Natural killer cell (primary cell): ENCODE measurements around the gene ADAMTSL1. TPM values are rescaled to one million over a fixed set of nuclear protein-coding genes. Genes with fewer than 3 reads are reported as not detected.

Experiments
- ATAC-seq, 3 donors: fragments of 150-1000 bp in 2 of 3; fragments of 200-7000 bp in 1 of 3; cut with Tn5 transposase; 1 replicate in 1 of 3; 2 replicates in 2 of 3; pipeline ENCODE4 v1.10.0; 2021; ENCODE audit warnings: mild to moderate bottlenecking in 2 of 3, moderate library complexity in 2 of 3
- DNase-seq, 2 donors: peaks; one replicate each; pipeline versions ENCODE4 v3.0.0 to v3.0.0-alpha.2; 2013 to 2021; ENCODE audit warnings: mixed read lengths in 1 of 2
- H3K27ac ChIP-seq: one replicate; pipeline ENCODE4 v1.5.1; 2013; ENCODE audit warnings: mild to moderate bottlenecking, low read length
- H3K27me3 ChIP-seq: one replicate; pipeline ENCODE4 v1.6.1; 2013; ENCODE audit warnings: low read length; ENCODE audit not compliant: control insufficient read depth, insufficient read depth
- H3K36me3 ChIP-seq: one replicate; pipeline ENCODE4 v1.6.1; 2013; ENCODE audit warnings: low read length; ENCODE audit not compliant: control insufficient read depth, insufficient read depth
- H3K4me1 ChIP-seq: one replicate; pipeline ENCODE4 v1.6.1; 2013; ENCODE audit warnings: low read length; ENCODE audit not compliant: control insufficient read depth, insufficient read depth
- H3K4me3 ChIP-seq: one replicate; pipeline ENCODE4 v1.5.1; 2013; ENCODE audit warnings: low read length
- H3K9me3 ChIP-seq: one replicate; pipeline ENCODE4 v1.6.1; 2013; ENCODE audit warnings: low read length; ENCODE audit not compliant: control insufficient read depth, insufficient read depth
- H3K27ac Mint-ChIP-seq, 2 donors: one replicate each; pipeline ENCODE4 v1.8.0; 2022; ENCODE audit warnings: mild to moderate bottlenecking in 2 of 2, mixed read lengths in 2 of 2, moderate library complexity in 1 of 2
- H3K27me3 Mint-ChIP-seq, 2 donors: one replicate each; pipeline ENCODE4 v1.8.0; 2022; ENCODE audit warnings: low read depth in 2 of 2, mixed read lengths in 2 of 2
- H3K36me3 Mint-ChIP-seq: one replicate; pipeline ENCODE4 v1.8.0; 2022; ENCODE audit warnings: mixed read lengths
- H3K4me1 Mint-ChIP-seq, 2 donors: one replicate each; pipeline ENCODE4 v1.8.0; 2022; ENCODE audit warnings: mixed read lengths in 2 of 2
- H3K4me3 Mint-ChIP-seq: one replicate; pipeline ENCODE4 v1.8.0; 2022; ENCODE audit warnings: mild to moderate bottlenecking, moderate library complexity, mixed read lengths
- H3K9me3 Mint-ChIP-seq, 2 donors: one replicate each; pipeline ENCODE4 v1.8.0; 2022; ENCODE audit warnings: mixed read lengths in 2 of 2
- CTCF ChIP-seq: fragments of 200-600 bp; IDR thresholded peaks from one replicate; pipeline ENCODE4 v1.8.0; 2022; ENCODE audit warnings: antibody characterized with exemption
- WGBS: methylation state at CpG from one replicate; pipeline ENCODE4 v1.1.7; 2013; ENCODE audit warnings: missing lambda C conversion rate; ENCODE audit not compliant: insufficient coverage; 5-methylcytosine and 5-hydroxymethylcytosine counted together
- intact Hi-C: fragments of 100-400 bp; cut with micrococcal nuclease; formaldehyde crosslinking; loops from one replicate; pipeline ENCODE4 v1.14.2; 2022
- total RNA-seq, 4 donors: library from RNA; stranded (reverse); fragments of 120-200 nt in 1 of 4; gene quantifications; one replicate each; pipeline versions ENCODE4 v1.2.3 to v1.2.4, GENCODE V29; 2013 to 2022

ADAMTSL1 gene
- total RNA-seq, 3 donors from 2014 or later (not counting 1 experiment from before 2014, with no cell fraction given) = not detected

GRCh38 chr9:18569941-18570630 lies 96.1 kb downstream of the ADAMTSL1 start:
- intact Hi-C loops = no loop called here
- Mint-ChIP-seq H3K4me3 (no peak overlapping the region), H3K27ac (no peak overlapping the region), H3K36me3 (no peaks in the 10 kb centered on the region), H3K27me3 (no peaks in the 10 kb centered on the region), H3K9me3 (no peaks in the 10 kb centered on the region), H3K4me1 (no peaks in the 10 kb centered on the region)
- H3K9me3 ChIP-seq = no peaks in the 10 kb centered on the region
- WGBS = 20% methylated on average over 1 of the region's 3 CpGs
- H3K27ac ChIP-seq = no peak overlapping the region
- DNase-seq (no peak), ATAC-seq (no peak)
- no peaks in the 10 kb centered on the region for H3K27me3 ChIP-seq
- no peaks in the 10 kb centered on the region for H3K4me1 ChIP-seq
- no peak overlapping the region for H3K4me3 ChIP-seq
- no peak for TF ChIP-seq CTCF
- no peaks in the 10 kb centered on the region for H3K36me3 ChIP-seq

GRCh38 chr9:18573021-18573556 lies 99.1 kb downstream of the ADAMTSL1 start:
- no peak for TF ChIP-seq CTCF
- Mint-ChIP-seq H3K4me3 (no peak overlapping the region), H3K9me3 (no peaks in the 10 kb centered on the region), H3K36me3 (no peaks in the 10 kb centered on the region), H3K27ac (no peak overlapping the region), H3K27me3 (no peaks in the 10 kb centered on the region), H3K4me1 (no peaks in the 10 kb centered on the region)
- no peak overlapping the region for H3K27ac ChIP-seq
- no peak for ATAC-seq
- intact Hi-C loops = no loop called here
- no peaks in the 10 kb centered on the region for H3K4me1 ChIP-seq
- no peak for DNase-seq
- H3K27me3 ChIP-seq = no peaks in the 10 kb centered on the region
- no peak overlapping the region for H3K4me3 ChIP-seq
- no peaks in the 10 kb centered on the region for H3K9me3 ChIP-seq
- H3K36me3 ChIP-seq = no peaks in the 10 kb centered on the region
- 92% methylated on average over 1 of the region's 1 CpG for WGBS

- H3K27me3 ChIP-seq = no peaks in the 10 kb centered on the region
- ATAC-seq = no peak
- no peaks in the 10 kb centered on the region for H3K4me1 Mint-ChIP-seq
- H3K4me3 Mint-ChIP-seq = no peak overlapping the region
- no peaks in the 10 kb centered on the region for H3K36me3 ChIP-seq
- no peaks in the 10 kb centered on the region for H3K9me3 ChIP-seq
- H3K4me3 ChIP-seq = no peak overlapping the region
- H3K4me1 ChIP-seq = no peaks in the 10 kb centered on the region
- intact Hi-C loops = no loop called here
- no peaks in the 10 kb centered on the region for H3K27me3 Mint-ChIP-seq
- no peak overlapping the region for H3K27ac Mint-ChIP-seq
- no peak for TF ChIP-seq CTCF
- H3K36me3 Mint-ChIP-seq = no peaks in the 10 kb centered on the region
- DNase-seq = no peak
- peaks cover 0 to 2% of the 10 kb centered on the region in 2 donors for H3K9me3 Mint-ChIP-seq
- WGBS = 80% methylated on average over 1 of the region's 1 CpG
- H3K27ac ChIP-seq = no peak overlapping the region
These were observed 101.7 kb downstream of the ADAMTSL1 start for GRCh38 chr9:18575686-18576085.

- Mint-ChIP-seq H3K4me1 (no peaks in the 10 kb centered on the region), H3K36me3 (no peaks in the 10 kb centered on the region), H3K27ac (no peak overlapping the region), H3K9me3 (peaks cover 2 to 5% of the 10 kb centered on the region in 2 donors), H3K4me3 (no peak overlapping the region), H3K27me3 (no peaks in the 10 kb centered on the region)
- 88% methylated on average over 1 of the region's 2 CpGs for WGBS
- no peak overlapping the region for H3K4me3 ChIP-seq
- no peak overlapping the region for H3K27ac ChIP-seq
- no peaks in the 10 kb centered on the region for H3K27me3 ChIP-seq
- H3K36me3 ChIP-seq = no peaks in the 10 kb centered on the region
- no peaks in the 10 kb centered on the region for H3K9me3 ChIP-seq
- no peak for DNase-seq
- H3K4me1 ChIP-seq = no peaks in the 10 kb centered on the region
- no peak for TF ChIP-seq CTCF
- no peak for ATAC-seq
- intact Hi-C loops = no loop called here
These were observed 105.6 kb downstream of the ADAMTSL1 start for GRCh38 chr9:18579536-18579935.
